ENCODE results near the gene FBXO44. TPM values are rescaled to one million over a fixed set of nuclear protein-coding genes. Genes with fewer than 3 reads are reported as not detected.

The FBXO44 gene
- polyA plus RNA-seq, 1 donor from 2014 or later = 119 TPM

DNA sequence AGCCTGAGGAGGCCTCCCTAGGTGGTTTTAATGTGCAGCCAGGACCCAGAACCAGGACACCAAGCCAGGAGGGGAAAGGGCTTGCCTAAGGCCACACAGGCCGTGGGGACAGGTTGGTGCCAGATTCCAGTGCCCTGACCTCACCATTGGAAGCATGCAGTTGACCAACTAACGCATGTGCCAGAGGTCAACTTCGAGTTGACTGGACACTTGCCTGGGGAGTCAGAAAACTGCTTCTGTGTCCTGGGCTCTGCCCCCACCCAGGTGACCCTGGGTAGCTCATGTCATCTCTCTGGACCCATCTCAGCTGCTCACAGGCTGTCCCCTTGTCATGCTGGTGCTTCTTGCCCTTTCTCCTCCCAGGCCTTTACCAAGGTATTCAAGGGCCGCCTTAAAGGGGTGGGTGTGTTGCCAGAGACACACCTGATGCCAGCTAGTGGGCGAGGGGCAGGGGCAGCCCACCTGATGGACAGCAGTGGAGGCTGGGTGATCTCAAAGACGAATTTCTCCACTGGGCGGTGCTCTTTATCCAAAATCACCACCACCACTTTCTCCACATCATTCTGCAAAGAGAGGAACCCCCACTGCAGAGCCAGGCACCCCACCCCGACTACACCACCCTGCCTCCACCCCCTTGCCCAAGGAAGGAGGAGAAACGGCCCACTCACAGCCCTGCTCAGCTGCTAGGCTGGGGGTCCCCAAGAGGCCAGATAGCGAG is 21.9 kb downstream of the FBXO44 start:
- no peaks in the 10 kb centered on the region for H3F3A ChIP-seq (ENCODE audit: insufficient read depth, low read length, poor library complexity, severe bottlenecking)
- H3K27ac ChIP-seq (ENCODE audit: low read length) = no peak overlapping the region
- TF ChIP-seq EZH2 (IDR thresholded peaks at IDR 0.05; ENCODE audit: borderline replicate concordance, insufficient read depth, low read length, poor library complexity, severe bottlenecking) (no peak), TAF1 (IDR thresholded peaks at IDR 0.05; ENCODE audit: low read depth) (no peak), POLR2AphosphoS5 (IDR thresholded peaks at IDR 0.05) (no peak), MXI1 (conservative IDR thresholded peaks at IDR 0.05; ENCODE audit: poor library complexity, severe bottlenecking) (no peak), RAD21 (conservative IDR thresholded peaks at IDR 0.05) (no peak), SMC3 (conservative IDR thresholded peaks at IDR 0.05; ENCODE audit: poor library complexity) (no peak), EP300 (conservative IDR thresholded peaks at IDR 0.05; ENCODE audit: poor library complexity, severe bottlenecking) (no peak)
- TF ChIP-seq, protein P1, sequence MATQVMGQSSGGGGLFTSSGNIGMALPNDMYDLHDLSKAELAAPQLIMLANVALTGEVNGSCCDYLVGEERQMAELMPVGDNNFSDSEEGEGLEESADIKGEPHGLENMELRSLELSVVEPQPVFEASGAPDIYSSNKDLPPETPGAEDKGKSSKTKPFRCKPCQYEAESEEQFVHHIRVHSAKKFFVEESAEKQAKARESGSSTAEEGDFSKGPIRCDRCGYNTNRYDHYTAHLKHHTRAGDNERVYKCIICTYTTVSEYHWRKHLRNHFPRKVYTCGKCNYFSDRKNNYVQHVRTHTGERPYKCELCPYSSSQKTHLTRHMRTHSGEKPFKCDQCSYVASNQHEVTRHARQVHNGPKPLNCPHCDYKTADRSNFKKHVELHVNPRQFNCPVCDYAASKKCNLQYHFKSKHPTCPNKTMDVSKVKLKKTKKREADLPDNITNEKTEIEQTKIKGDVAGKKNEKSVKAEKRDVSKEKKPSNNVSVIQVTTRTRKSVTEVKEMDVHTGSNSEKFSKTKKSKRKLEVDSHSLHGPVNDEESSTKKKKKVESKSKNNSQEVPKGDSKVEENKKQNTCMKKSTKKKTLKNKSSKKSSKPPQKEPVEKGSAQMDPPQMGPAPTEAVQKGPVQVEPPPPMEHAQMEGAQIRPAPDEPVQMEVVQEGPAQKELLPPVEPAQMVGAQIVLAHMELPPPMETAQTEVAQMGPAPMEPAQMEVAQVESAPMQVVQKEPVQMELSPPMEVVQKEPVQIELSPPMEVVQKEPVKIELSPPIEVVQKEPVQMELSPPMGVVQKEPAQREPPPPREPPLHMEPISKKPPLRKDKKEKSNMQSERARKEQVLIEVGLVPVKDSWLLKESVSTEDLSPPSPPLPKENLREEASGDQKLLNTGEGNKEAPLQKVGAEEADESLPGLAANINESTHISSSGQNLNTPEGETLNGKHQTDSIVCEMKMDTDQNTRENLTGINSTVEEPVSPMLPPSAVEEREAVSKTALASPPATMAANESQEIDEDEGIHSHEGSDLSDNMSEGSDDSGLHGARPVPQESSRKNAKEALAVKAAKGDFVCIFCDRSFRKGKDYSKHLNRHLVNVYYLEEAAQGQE (IDR thresholded peaks at IDR 0.05; ENCODE audit: borderline replicate concordance) = no peak
- TF ChIP-seq, protein P2, sequence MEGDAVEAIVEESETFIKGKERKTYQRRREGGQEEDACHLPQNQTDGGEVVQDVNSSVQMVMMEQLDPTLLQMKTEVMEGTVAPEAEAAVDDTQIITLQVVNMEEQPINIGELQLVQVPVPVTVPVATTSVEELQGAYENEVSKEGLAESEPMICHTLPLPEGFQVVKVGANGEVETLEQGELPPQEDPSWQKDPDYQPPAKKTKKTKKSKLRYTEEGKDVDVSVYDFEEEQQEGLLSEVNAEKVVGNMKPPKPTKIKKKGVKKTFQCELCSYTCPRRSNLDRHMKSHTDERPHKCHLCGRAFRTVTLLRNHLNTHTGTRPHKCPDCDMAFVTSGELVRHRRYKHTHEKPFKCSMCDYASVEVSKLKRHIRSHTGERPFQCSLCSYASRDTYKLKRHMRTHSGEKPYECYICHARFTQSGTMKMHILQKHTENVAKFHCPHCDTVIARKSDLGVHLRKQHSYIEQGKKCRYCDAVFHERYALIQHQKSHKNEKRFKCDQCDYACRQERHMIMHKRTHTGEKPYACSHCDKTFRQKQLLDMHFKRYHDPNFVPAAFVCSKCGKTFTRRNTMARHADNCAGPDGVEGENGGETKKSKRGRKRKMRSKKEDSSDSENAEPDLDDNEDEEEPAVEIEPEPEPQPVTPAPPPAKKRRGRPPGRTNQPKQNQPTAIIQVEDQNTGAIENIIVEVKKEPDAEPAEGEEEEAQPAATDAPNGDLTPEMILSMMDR (IDR thresholded peaks at IDR 0.05; ENCODE audit: poor library complexity, severe bottlenecking) = no peak
- no peaks in the 10 kb centered on the region for H3K36me3 ChIP-seq (ENCODE audit: insufficient read depth, low read length)
- no peak overlapping the region for H3K4me3 ChIP-seq (ENCODE audit: low read length)
- no peaks in the 10 kb centered on the region for H3K9me2 ChIP-seq (ENCODE audit: insufficient read depth, low read length)
- peaks cover 7% of the 10 kb centered on the region for H3K79me2 ChIP-seq (replicated peaks; ENCODE audit: insufficient read depth, low read length)
- no peaks in the 10 kb centered on the region for H3K9me3 ChIP-seq (ENCODE audit: low read length)
- H3K9ac ChIP-seq (ENCODE audit: low read length) = no peak overlapping the region
- no peaks in the 10 kb centered on the region for H3K27me3 ChIP-seq (ENCODE audit: insufficient read depth, low read depth, low read length)
- no peak overlapping the region for H2AFZ ChIP-seq (ENCODE audit: low read depth, low read length)
- H4K20me1 ChIP-seq (ENCODE audit: insufficient read depth) = no peaks in the 10 kb centered on the region
- H3K4me2 ChIP-seq (ENCODE audit: low read length) = no peak overlapping the region

DNA sequence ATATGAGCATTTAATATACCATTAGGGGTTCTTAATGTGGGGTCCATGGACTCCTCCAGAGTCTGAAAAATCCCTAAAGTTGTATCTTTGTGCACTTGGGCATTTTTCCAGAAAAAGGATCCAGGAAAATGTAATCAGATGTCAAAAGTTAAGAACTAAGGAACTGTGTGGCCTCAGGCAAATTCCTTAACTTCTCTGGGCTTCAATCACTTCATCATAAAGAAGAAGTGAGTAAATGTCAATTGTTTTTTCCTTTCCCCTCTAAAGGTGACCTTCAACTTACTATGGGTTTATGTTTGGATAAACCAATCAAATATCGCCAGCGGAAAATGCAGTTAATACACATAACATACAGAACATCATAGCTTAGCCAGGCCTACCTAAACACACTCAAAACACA is 23.8 kb downstream of the FBXO44 start:
- H3K9me2 ChIP-seq (ENCODE audit: insufficient read depth, low read length) = no peaks in the 10 kb centered on the region
- peaks cover 7% of the 10 kb centered on the region for H3K79me2 ChIP-seq (replicated peaks; ENCODE audit: insufficient read depth, low read length)
- no peaks in the 10 kb centered on the region for H3K36me3 ChIP-seq (ENCODE audit: insufficient read depth, low read length)
- no peak overlapping the region for H3K9ac ChIP-seq (ENCODE audit: low read length)
- no peaks in the 10 kb centered on the region for H3K27me3 ChIP-seq (ENCODE audit: insufficient read depth, low read depth, low read length)
- no peak overlapping the region for H3K27ac ChIP-seq (ENCODE audit: low read length)
- no peak overlapping the region for H2AFZ ChIP-seq (ENCODE audit: low read depth, low read length)
- H3F3A ChIP-seq (ENCODE audit: insufficient read depth, low read length, poor library complexity, severe bottlenecking) = peaks cover 12% of the 10 kb centered on the region
- H4K20me1 ChIP-seq (ENCODE audit: insufficient read depth) = no peaks in the 10 kb centered on the region
- H3K4me3 ChIP-seq (ENCODE audit: low read length) = no peak overlapping the region
- H3K4me2 ChIP-seq (ENCODE audit: low read length) = no peak overlapping the region
- TF ChIP-seq TAF1 (IDR thresholded peaks at IDR 0.05; ENCODE audit: low read depth) (no peak), POLR2AphosphoS5 (IDR thresholded peaks at IDR 0.05) (no peak), EZH2 (IDR thresholded peaks at IDR 0.05; ENCODE audit: borderline replicate concordance, insufficient read depth, low read length, poor library complexity, severe bottlenecking) (no peak), MXI1 (conservative IDR thresholded peaks at IDR 0.05; ENCODE audit: poor library complexity, severe bottlenecking) (no peak), EP300 (conservative IDR thresholded peaks at IDR 0.05; ENCODE audit: poor library complexity, severe bottlenecking) (no peak), RAD21 (conservative IDR thresholded peaks at IDR 0.05) (no peak), SMC3 (conservative IDR thresholded peaks at IDR 0.05; ENCODE audit: poor library complexity) (no peak)
- TF ChIP-seq, protein P2 (IDR thresholded peaks at IDR 0.05; ENCODE audit: poor library complexity, severe bottlenecking) = no peak
- TF ChIP-seq, protein P1 (IDR thresholded peaks at IDR 0.05; ENCODE audit: borderline replicate concordance) = no peak
- no peaks in the 10 kb centered on the region for H3K9me3 ChIP-seq (ENCODE audit: low read length)
